Hepatocyte (in vitro differentiated cells): ENCODE results near the gene GRN. TPM values are rescaled to one million over a fixed set of nuclear protein-coding genes. Genes with fewer than 3 reads are reported as not detected.

Experiments used
- DNase-seq: peaks from one replicate; pipeline ENCODE4 v3.0.0-alpha.2; 2016; ENCODE audit warnings: low spot score
- H2AFZ ChIP-seq: fragments of 200-600 bp; sonication (generic); 2 replicates; pipeline ENCODE4 v1.6.0; 2016; ENCODE audit warnings: antibody characterized with exemption, mild to moderate bottlenecking
- H3K27ac ChIP-seq: fragments of 200-600 bp; sonication (generic); 2 replicates; pipeline ENCODE4 v1.5.1; 2016; ENCODE audit warnings: mild to moderate bottlenecking
- H3K27me3 ChIP-seq: fragments of 200-600 bp; sonication (generic); 2 replicates; pipeline ENCODE4 v1.6.1; 2016
- H3K36me3 ChIP-seq: fragments of 200-600 bp; sonication (generic); replicated peaks from 2 replicates; pipeline ENCODE4 v1.5.1; 2016; ENCODE audit warnings: low read depth; ENCODE audit not compliant: insufficient read depth
- H3K4me1 ChIP-seq: fragments of 200-600 bp; sonication (generic); 2 replicates; pipeline ENCODE4 v1.5.1; 2016; ENCODE audit warnings: mild to moderate bottlenecking, moderate library complexity; ENCODE audit not compliant: insufficient read depth
- H3K4me2 ChIP-seq: fragments of 200-600 bp; sonication (generic); 2 replicates; pipeline ENCODE4 v1.6.0; 2016
- H3K4me3 ChIP-seq: fragments of 200-600 bp; sonication (generic); 2 replicates; pipeline ENCODE4 v1.5.1; 2016; ENCODE audit warnings: mild to moderate bottlenecking
- H3K79me2 ChIP-seq: fragments of 200-600 bp; sonication (generic); 2 replicates; pipeline ENCODE4 v1.6.0; 2017; ENCODE audit warnings: mild to moderate bottlenecking
- H3K9me2 ChIP-seq: fragments of 200-600 bp; sonication (generic); replicated peaks from 2 replicates; pipeline ENCODE4 v1.6.0; 2017; ENCODE audit warnings: mild to moderate bottlenecking; ENCODE audit not compliant: insufficient read depth
- H3K9me3 ChIP-seq: fragments of 200-600 bp; sonication (generic); 2 replicates; pipeline ENCODE4 v1.5.1; 2016; ENCODE audit warnings: low read depth, mild to moderate bottlenecking
- H4K20me1 ChIP-seq: fragments of 200-600 bp; sonication (generic); 2 replicates; pipeline ENCODE4 v1.6.0; 2016; ENCODE audit warnings: mild to moderate bottlenecking; ENCODE audit not compliant: insufficient read depth, poor library complexity, severe bottlenecking
- CTCF ChIP-seq: fragments of 200-600 bp; sonication (generic); IDR thresholded peaks from 2 replicates; pipeline ENCODE4 v1.5.1; 2016; ENCODE audit warnings: antibody characterized with exemption, mild to moderate bottlenecking; ENCODE audit not compliant: poor library complexity
- EZH2 ChIP-seq: fragments of 200-600 bp; sonication (generic); IDR thresholded peaks from 2 replicates; pipeline ENCODE4 v1.6.1; 2016; ENCODE audit warnings: antibody characterized with exemption, mild to moderate bottlenecking, borderline replicate concordance
- EZH2phosphoT487 ChIP-seq: fragments of 200-600 bp; sonication (generic); IDR thresholded peaks from one replicate; pipeline ENCODE4 v1.6.1; 2018; ENCODE audit warnings: antibody characterized with exemption, mild to moderate bottlenecking, low read depth, moderate library complexity; ENCODE audit not compliant: unreplicated experiment, severe bottlenecking
- WGBS: methylation state at CpG from one replicate; pipeline ENCODE4 v1.1.6; 2016; ENCODE audit warnings: low lambda C conversion rate; ENCODE audit errors: missing lambda C conversion rate; 5-methylcytosine and 5-hydroxymethylcytosine counted together
- polyA plus RNA-seq: library from polyadenylated mRNA; unstranded; fragments of >200 nt; fragmentation: Nextera tagmentation; extraction: Ambion mirVana; gene quantifications from 2 replicates; pipeline ENCODE4 v1.2.1, GENCODE V29; 2016
- total RNA-seq: library from RNA; depleted of rRNA; stranded (reverse); fragments of >200 nt; gene quantifications from 2 replicates; pipeline ENCODE4 v1.2.3, GENCODE V29; 2014

Gene GRN
- total and polyA plus RNA-seq, 2 experiments from 2014 or later = 299 to 785 TPM

DNA sequence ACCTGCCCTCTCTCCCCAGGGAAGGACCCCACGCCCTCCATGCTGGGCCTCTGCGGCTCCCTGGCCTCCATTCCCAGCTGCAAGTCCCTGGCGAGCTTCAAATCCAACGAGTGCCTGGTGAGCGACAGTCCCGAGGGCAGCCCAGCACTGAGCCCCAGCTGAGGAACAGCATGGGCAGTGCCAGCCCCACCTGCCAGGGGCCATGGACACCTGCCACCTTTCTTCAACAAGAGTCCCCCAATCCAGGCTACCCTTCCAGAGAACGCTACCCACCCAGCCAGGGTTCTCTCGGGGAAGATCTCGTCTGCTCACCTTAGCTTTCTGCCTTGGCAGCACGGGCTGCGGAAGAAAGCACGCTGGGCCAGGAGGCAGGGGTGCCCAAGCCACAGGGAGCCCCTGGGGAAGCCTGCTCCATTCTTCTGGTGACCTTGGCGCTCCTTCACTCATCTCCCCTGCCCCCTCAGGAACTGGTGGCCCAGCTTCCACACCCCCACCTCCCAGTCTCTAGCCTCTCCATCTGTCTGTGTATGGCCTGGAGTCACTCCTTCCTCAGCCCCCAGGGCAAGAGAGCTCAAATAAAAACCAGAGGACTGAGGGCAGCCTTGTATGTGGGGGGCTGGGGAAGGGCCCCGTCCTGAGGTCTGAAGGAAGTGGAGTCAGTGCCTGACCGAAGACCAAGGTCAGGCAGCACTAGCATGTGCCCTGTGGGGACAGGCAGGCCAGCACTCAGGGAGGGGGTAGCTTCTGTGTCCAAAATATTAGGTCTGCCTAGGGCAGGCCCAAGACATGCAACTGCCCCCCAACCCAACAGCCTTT is 26.8 kb upstream of the GRN start:
- no peak overlapping the region for H3K27ac ChIP-seq
- peaks cover 3% of the 10 kb centered on the region for H3K4me1 ChIP-seq
- H3K27me3 ChIP-seq = peaks cover 40% of the 10 kb centered on the region
- H3K36me3 ChIP-seq = no peaks in the 10 kb centered on the region
- H4K20me1 ChIP-seq = no peaks in the 10 kb centered on the region
- TF ChIP-seq EZH2 (no peak), CTCF (no peak), EZH2phosphoT487 (no peak)
- 93% methylated on average over 15 of the region's 15 CpGs for WGBS
- no peaks in the 10 kb centered on the region for H3K9me2 ChIP-seq
- no peaks in the 10 kb centered on the region for H3K9me3 ChIP-seq
- no peak overlapping the region for H2AFZ ChIP-seq
- no peak overlapping the region for H3K4me2 ChIP-seq
- peaks cover under 1% of the 10 kb centered on the region for H3K79me2 ChIP-seq
- no peak for DNase-seq
- H3K4me3 ChIP-seq = no peak overlapping the region

DNA sequence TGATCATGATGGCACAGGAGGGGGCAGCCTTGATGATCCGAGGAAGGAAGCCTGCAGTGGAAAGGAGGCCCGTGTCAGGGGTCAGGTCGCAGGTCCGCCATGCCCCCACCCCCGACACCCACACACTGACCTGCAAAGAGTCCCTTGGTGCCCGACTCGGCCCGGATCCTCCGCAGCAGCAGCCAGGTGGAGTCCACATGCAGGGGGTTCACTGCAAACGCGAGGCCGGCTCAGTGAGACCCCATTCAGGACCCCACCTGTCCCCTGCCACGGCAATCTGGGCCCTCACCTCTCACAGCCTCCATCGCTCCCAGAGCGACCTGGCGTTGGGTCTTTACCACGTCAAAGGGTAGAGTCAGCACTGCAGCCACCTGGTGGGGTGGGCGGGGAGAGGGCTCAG is 25.0 kb upstream of the GRN start:
- H4K20me1 ChIP-seq = no peaks in the 10 kb centered on the region
- no peak overlapping the region for H3K27ac ChIP-seq
- no peak overlapping the region for H3K4me2 ChIP-seq
- H3K9me2 ChIP-seq = no peaks in the 10 kb centered on the region
- no peak overlapping the region for H3K4me3 ChIP-seq
- no peak overlapping the region for H2AFZ ChIP-seq
- H3K36me3 ChIP-seq = no peaks in the 10 kb centered on the region
- H3K27me3 ChIP-seq = peaks cover 27% of the 10 kb centered on the region
- H3K4me1 ChIP-seq = peaks cover 10% of the 10 kb centered on the region
- peaks cover 12% of the 10 kb centered on the region for H3K79me2 ChIP-seq
- TF ChIP-seq EZH2 = no peak
- TF ChIP-seq EZH2phosphoT487 = no peak
- TF ChIP-seq CTCF = no peak
- 92% methylated on average over 18 of the region's 18 CpGs for WGBS
- DNase-seq = no peak
- H3K9me3 ChIP-seq = no peaks in the 10 kb centered on the region

DNA sequence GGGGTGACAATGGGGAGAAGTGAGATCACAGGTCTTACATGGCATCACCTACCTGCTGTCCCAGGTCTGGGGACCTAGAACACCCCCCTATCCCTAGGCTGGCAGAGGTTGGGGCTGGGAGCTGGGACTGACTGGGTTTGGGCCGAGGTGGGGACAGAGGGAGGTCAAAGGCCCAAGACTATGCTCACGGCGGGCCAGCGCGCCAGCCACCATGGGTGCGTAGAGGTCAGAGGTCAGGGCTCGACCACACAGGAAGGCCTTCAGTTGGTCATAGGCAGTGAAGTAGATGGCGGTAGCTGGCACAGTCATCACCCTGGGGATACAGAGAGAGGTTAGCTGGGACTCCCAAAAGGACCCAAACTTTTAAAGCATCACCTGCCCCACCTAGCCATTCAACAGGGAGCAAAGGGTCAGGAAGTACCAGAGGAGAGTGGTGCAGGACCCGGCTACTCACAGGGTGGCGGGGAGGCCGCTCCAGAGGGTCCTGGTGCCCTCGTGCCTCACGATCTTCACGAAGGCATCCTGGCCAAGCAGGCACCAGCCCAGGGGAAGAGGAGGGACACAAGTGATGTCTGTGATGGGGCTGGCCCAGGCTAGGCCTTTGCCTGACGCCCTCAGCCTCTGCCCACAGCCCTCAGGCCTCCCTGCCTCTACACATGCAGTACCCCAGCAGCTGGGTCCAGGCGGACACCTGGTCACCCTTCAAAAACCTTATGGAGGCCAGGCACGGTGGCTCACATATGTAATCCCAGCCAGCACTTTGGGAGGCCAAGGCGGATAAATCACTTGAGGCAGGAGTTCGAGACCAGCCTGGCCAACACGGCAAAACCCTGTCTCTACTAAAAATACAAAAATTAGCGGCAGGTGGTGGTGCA is 23.6 kb upstream of the GRN start:
- peaks cover 12% of the 10 kb centered on the region for H3K79me2 ChIP-seq
- 94% methylated on average over 21 of the region's 21 CpGs for WGBS
- no peaks in the 10 kb centered on the region for H4K20me1 ChIP-seq
- no peak overlapping the region for H3K4me3 ChIP-seq
- H3K27me3 ChIP-seq = peaks cover 17% of the 10 kb centered on the region
- DNase-seq = no peak
- no peak overlapping the region for H3K4me2 ChIP-seq
- H3K9me3 ChIP-seq = no peaks in the 10 kb centered on the region
- H3K4me1 ChIP-seq = peaks cover 17% of the 10 kb centered on the region
- H3K27ac ChIP-seq = no peak overlapping the region
- H3K36me3 ChIP-seq = no peaks in the 10 kb centered on the region
- TF ChIP-seq CTCF = no peak
- no peak for TF ChIP-seq EZH2
- TF ChIP-seq EZH2phosphoT487 = no peak
- no peak overlapping the region for H2AFZ ChIP-seq
- no peaks in the 10 kb centered on the region for H3K9me2 ChIP-seq
